ENCODE data around the gene CCDC146.
"Not testable (repeated sequence)": the region's sequence is repeated elsewhere in the genome, so short reads cannot be mapped to it uniquely, and the experiment has no call there.

- TF ChIP-seq, protein P1, sequence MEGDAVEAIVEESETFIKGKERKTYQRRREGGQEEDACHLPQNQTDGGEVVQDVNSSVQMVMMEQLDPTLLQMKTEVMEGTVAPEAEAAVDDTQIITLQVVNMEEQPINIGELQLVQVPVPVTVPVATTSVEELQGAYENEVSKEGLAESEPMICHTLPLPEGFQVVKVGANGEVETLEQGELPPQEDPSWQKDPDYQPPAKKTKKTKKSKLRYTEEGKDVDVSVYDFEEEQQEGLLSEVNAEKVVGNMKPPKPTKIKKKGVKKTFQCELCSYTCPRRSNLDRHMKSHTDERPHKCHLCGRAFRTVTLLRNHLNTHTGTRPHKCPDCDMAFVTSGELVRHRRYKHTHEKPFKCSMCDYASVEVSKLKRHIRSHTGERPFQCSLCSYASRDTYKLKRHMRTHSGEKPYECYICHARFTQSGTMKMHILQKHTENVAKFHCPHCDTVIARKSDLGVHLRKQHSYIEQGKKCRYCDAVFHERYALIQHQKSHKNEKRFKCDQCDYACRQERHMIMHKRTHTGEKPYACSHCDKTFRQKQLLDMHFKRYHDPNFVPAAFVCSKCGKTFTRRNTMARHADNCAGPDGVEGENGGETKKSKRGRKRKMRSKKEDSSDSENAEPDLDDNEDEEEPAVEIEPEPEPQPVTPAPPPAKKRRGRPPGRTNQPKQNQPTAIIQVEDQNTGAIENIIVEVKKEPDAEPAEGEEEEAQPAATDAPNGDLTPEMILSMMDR (IDR thresholded peaks at IDR 0.05; ENCODE audit: poor library complexity, severe bottlenecking): peak; percentile 61
- not testable (repeated sequence) for TF ChIP-seq TAF1 (IDR thresholded peaks at IDR 0.05; ENCODE audit: low read depth); EP300 (conservative IDR thresholded peaks at IDR 0.05; ENCODE audit: poor library complexity, severe bottlenecking); POLR2AphosphoS5 (IDR thresholded peaks at IDR 0.05); EZH2 (IDR thresholded peaks at IDR 0.05; ENCODE audit: borderline replicate concordance, insufficient read depth, low read length, poor library complexity, severe bottlenecking); REST (IDR thresholded peaks at IDR 0.05; ENCODE audit: borderline replicate concordance); MXI1 (conservative IDR thresholded peaks at IDR 0.05; ENCODE audit: poor library complexity, severe bottlenecking)
- TF ChIP-seq RAD21 (conservative IDR thresholded peaks at IDR 0.05) (peak; percentile 71), SMC3 (conservative IDR thresholded peaks at IDR 0.05; ENCODE audit: poor library complexity) (peak; percentile 73)
Observed at GRCh38 chr7:77112719-77113306, 9.6 kb upstream of the CCDC146 start.

All from neural cell (in vitro differentiated cells).